GM23338 (cell line): ENCODE data around the gene SORL1-AS1.

Experiments
- ATAC-seq: fragments of 200-7000 bp; cut with Tn5 transposase; 3 replicates; pipeline ENCODE4 v1.9.1; 2020
- DNase-seq: peaks from one replicate; pipeline ENCODE4 v3.0.0-alpha.2; 2015; ENCODE audit warnings: low spot score
- H2AFZ ChIP-seq: fragments of 200-600 bp; sonication (generic); 2 replicates; pipeline ENCODE4 v1.8.0; 2016; ENCODE audit warnings: antibody characterized with exemption, mild to moderate bottlenecking, moderate library complexity
- H3F3A ChIP-seq: fragments of 200-600 bp; sonication (generic); replicated peaks from 2 replicates; pipeline ENCODE4 v1.8.0; 2017; ENCODE audit warnings: antibody characterized with exemption, mixed run types, low read depth
- H3K27ac ChIP-seq: fragments of 200-600 bp; sonication (generic); 2 replicates; pipeline ENCODE4 v1.6.1; 2016; ENCODE audit warnings: low read depth
- H3K27me3 ChIP-seq: fragments of 200-600 bp; sonication (generic); 2 replicates; pipeline ENCODE4 v1.8.0; 2016; ENCODE audit warnings: mild to moderate bottlenecking, mixed run types, moderate library complexity; ENCODE audit not compliant: insufficient read depth
- H3K36me3 ChIP-seq: fragments of 200-600 bp; sonication (generic); 2 replicates; pipeline ENCODE4 v1.8.0; 2016; ENCODE audit warnings: mild to moderate bottlenecking; ENCODE audit not compliant: insufficient read depth
- H3K4me1 ChIP-seq: fragments of 200-600 bp; sonication (generic); 2 replicates; pipeline ENCODE4 v1.8.0; 2016; ENCODE audit warnings: mild to moderate bottlenecking, moderate library complexity; ENCODE audit not compliant: insufficient read depth
- H3K4me2 ChIP-seq: fragments of 200-600 bp; sonication (generic); 2 replicates; pipeline ENCODE4 v1.7.1; 2017; ENCODE audit warnings: mixed run types
- H3K4me3 ChIP-seq: fragments of 200-600 bp; sonication (generic); 2 replicates; pipeline ENCODE4 v1.6.1; 2016; ENCODE audit warnings: mixed run types
- H3K79me2 ChIP-seq: fragments of 200-600 bp; sonication (generic); replicated peaks from 2 replicates; pipeline ENCODE4 v1.8.0; 2017; ENCODE audit warnings: mild to moderate bottlenecking; ENCODE audit not compliant: insufficient read depth
- H3K9me2 ChIP-seq: fragments of 200-600 bp; sonication (generic); 2 replicates; pipeline ENCODE4 v1.8.0; 2017; ENCODE audit not compliant: insufficient read depth
- H4K20me1 ChIP-seq: fragments of 200-600 bp; sonication (generic); replicated peaks from 2 replicates; pipeline ENCODE4 v1.8.0; 2017; ENCODE audit warnings: mild to moderate bottlenecking; ENCODE audit not compliant: insufficient read depth
- H3K27ac Mint-ChIP-seq: 2 replicates; pipeline ENCODE4 v1.8.0; 2020; ENCODE audit warnings: inconsistent platforms, mild to moderate bottlenecking, moderate library complexity, mixed read lengths
- H3K27me3 Mint-ChIP-seq: 3 replicates; pipeline ENCODE4 v1.8.0; 2022; ENCODE audit warnings: low read depth, mild to moderate bottlenecking, moderate library complexity, mixed read lengths, inconsistent platforms; ENCODE audit not compliant: insufficient read depth, poor library complexity
- H3K36me3 Mint-ChIP-seq: 3 replicates; pipeline ENCODE4 v1.8.0; 2021; ENCODE audit warnings: low read depth, mild to moderate bottlenecking, inconsistent platforms, moderate library complexity, mixed read lengths
- H3K4me1 Mint-ChIP-seq: 3 replicates; pipeline ENCODE4 v1.8.0; 2020; ENCODE audit warnings: mild to moderate bottlenecking, inconsistent platforms, mixed read lengths
- H3K4me3 Mint-ChIP-seq: 3 replicates; pipeline ENCODE4 v1.8.0; 2021; ENCODE audit warnings: moderate library complexity, mild to moderate bottlenecking, inconsistent platforms, mixed read lengths
- H3K9me3 Mint-ChIP-seq: 3 replicates; pipeline ENCODE4 v1.8.0; 2020; ENCODE audit warnings: moderate library complexity, mild to moderate bottlenecking, inconsistent platforms, mixed read lengths
- CREB1 ChIP-seq: fragments of 250-450 bp; sonication (Bioruptor Pico); IDR thresholded peaks from 2 replicates; pipeline ENCODE4 v1.5.0; 2020; ENCODE audit warnings: low read depth, mild to moderate bottlenecking, moderate library complexity
- CTCF ChIP-seq, 2 experiments: fragments of 200-600 bp in 1 of 2; sonication (generic) in 1 of 2; conservative IDR thresholded peaks; 2 replicates each; pipeline versions ENCODE4 v1.5.1 to v1.6.1; 2016 to 2017; ENCODE audit warnings: antibody characterized with exemption in 2 of 2, low read depth in 2 of 2, mild to moderate bottlenecking in 2 of 2, moderate library complexity in 1 of 2
- ETS1 ChIP-seq: IDR thresholded peaks from 2 replicates; pipeline ENCODE4 v1.6.1; 2016; ENCODE audit warnings: antibody characterized with exemption
- EZH2phosphoT487 ChIP-seq: fragments of 200-600 bp; sonication (generic); IDR thresholded peaks from one replicate; pipeline ENCODE4 v1.8.1; 2018; ENCODE audit warnings: antibody characterized with exemption; ENCODE audit not compliant: unreplicated experiment
- JUNB ChIP-seq: IDR thresholded peaks from one replicate; pipeline ENCODE4 v1.6.1; 2016; ENCODE audit warnings: antibody characterized with exemption; ENCODE audit not compliant: unreplicated experiment
- NANOG ChIP-seq: IDR thresholded peaks from 2 replicates; pipeline ENCODE4 v1.6.1; 2016; ENCODE audit warnings: antibody characterized with exemption, borderline replicate concordance
- POLR2AphosphoS5 ChIP-seq: IDR thresholded peaks from 2 replicates; pipeline ENCODE4 v1.6.1; 2016; ENCODE audit warnings: antibody characterized with exemption, low read depth
- REST ChIP-seq: IDR thresholded peaks from one replicate; pipeline ENCODE4 v1.6.1; 2018; ENCODE audit warnings: antibody characterized with exemption; ENCODE audit not compliant: unreplicated experiment
- STAT1 ChIP-seq: IDR thresholded peaks from one replicate; pipeline ENCODE4 v1.6.1; 2016; ENCODE audit warnings: antibody characterized with exemption; ENCODE audit not compliant: unreplicated experiment
- ZNF114 ChIP-seq: fragments of 250-450 bp; sonication (Bioruptor Pico); IDR thresholded peaks from 2 replicates; pipeline ENCODE4 v1.5.0; 2020; ENCODE audit warnings: mild to moderate bottlenecking, moderate library complexity
- TF ChIP-seq, protein P1 (sequence below): fragments of 250-450 bp; sonication (Bioruptor Pico); IDR thresholded peaks from 2 replicates; pipeline ENCODE4 v1.5.0; 2020; ENCODE audit warnings: mild to moderate bottlenecking, moderate library complexity

Gene SORL1-AS1

GRCh38 chr11:121500275-121500674, 47.5 kb upstream of the SORL1-AS1 start:
- Histone ChIP-seq H3F3A (no peaks in the 10 kb centered on the region), H3K79me2 (no peaks in the 10 kb centered on the region; the same call in 1 of the 2 replicates), H3K9me2 (0 out of 2 replicates have a peak, but pooled peaks cover 9% of the 10 kb centered on the region), H3K4me2 (no peak overlapping the region), H3K27me3 (no peaks in the 10 kb centered on the region), H3K27ac (no peak overlapping the region), H2AFZ (no peak overlapping the region), H3K36me3 (peaks cover 27% of the 10 kb centered on the region), H4K20me1 (no peaks in the 10 kb centered on the region; the same call in 1 of the 2 replicates), H3K4me3 (no peak overlapping the region), H3K4me1 (no peaks in the 10 kb centered on the region)
- no peak for ATAC-seq
- TF ChIP-seq POLR2AphosphoS5: no peak
- TF ChIP-seq CREB1 (CRISPR knock-in tag): no peak
- no peak for TF ChIP-seq ETS1
- TF ChIP-seq JUNB: no peak
- TF ChIP-seq STAT1: no peak
- no peak for TF ChIP-seq REST
- TF ChIP-seq, protein P1, sequence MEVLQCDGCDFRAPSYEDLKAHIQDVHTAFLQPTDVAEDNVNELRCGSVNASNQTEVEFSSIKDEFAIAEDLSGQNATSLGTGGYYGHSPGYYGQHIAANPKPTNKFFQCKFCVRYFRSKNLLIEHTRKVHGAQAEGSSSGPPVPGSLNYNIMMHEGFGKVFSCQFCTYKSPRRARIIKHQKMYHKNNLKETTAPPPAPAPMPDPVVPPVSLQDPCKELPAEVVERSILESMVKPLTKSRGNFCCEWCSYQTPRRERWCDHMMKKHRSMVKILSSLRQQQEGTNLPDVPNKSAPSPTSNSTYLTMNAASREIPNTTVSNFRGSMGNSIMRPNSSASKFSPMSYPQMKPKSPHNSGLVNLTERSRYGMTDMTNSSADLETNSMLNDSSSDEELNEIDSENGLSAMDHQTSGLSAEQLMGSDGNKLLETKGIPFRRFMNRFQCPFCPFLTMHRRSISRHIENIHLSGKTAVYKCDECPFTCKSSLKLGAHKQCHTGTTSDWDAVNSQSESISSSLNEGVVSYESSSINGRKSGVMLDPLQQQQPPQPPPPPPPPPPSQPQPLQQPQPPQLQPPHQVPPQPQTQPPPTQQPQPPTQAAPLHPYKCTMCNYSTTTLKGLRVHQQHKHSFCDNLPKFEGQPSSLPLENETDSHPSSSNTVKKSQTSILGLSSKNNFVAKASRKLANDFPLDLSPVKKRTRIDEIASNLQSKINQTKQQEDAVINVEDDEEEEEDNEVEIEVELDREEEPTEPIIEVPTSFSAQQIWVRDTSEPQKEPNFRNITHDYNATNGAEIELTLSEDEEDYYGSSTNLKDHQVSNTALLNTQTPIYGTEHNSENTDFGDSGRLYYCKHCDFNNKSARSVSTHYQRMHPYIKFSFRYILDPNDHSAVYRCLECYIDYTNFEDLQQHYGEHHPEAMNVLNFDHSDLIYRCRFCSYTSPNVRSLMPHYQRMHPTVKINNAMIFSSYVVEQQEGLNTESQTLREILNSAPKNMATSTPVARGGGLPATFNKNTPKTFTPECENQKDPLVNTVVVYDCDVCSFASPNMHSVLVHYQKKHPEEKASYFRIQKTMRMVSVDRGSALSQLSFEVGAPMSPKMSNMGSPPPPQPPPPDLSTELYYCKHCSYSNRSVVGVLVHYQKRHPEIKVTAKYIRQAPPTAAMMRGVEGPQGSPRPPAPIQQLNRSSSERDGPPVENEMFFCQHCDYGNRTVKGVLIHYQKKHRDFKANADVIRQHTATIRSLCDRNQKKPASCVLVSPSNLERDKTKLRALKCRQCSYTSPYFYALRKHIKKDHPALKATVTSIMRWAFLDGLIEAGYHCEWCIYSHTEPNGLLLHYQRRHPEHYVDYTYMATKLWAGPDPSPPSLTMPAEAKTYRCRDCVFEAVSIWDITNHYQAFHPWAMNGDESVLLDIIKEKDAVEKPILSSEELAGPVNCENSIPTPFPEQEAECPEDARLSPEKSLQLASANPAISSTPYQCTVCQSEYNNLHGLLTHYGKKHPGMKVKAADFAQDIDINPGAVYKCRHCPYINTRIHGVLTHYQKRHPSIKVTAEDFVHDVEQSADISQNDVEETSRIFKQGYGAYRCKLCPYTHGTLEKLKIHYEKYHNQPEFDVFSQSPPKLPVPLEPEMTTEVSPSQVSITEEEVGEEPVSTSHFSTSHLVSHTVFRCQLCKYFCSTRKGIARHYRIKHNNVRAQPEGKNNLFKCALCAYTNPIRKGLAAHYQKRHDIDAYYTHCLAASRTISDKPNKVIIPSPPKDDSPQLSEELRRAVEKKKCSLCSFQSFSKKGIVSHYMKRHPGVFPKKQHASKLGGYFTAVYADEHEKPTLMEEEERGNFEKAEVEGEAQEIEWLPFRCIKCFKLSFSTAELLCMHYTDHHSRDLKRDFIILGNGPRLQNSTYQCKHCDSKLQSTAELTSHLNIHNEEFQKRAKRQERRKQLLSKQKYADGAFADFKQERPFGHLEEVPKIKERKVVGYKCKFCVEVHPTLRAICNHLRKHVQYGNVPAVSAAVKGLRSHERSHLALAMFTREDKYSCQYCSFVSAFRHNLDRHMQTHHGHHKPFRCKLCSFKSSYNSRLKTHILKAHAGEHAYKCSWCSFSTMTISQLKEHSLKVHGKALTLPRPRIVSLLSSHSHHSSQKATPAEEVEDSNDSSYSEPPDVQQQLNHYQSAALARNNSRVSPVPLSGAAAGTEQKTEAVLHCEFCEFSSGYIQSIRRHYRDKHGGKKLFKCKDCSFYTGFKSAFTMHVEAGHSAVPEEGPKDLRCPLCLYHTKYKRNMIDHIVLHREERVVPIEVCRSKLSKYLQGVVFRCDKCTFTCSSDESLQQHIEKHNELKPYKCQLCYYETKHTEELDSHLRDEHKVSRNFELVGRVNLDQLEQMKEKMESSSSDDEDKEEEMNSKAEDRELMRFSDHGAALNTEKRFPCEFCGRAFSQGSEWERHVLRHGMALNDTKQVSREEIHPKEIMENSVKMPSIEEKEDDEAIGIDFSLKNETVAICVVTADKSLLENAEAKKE (CRISPR knock-in tag): no peak
- no peak for TF ChIP-seq NANOG
- no peak for TF ChIP-seq CTCF (conservative IDR thresholded peaks at IDR 0.05; ENCODE audit: low read depth in 2 of 2)
- TF ChIP-seq ZNF114 (CRISPR knock-in tag): no peak
- no peak for TF ChIP-seq EZH2phosphoT487
- Mint-ChIP-seq H3K27me3 (peaks cover 3% of the 10 kb centered on the region), H3K4me1 (peaks cover 11% of the 10 kb centered on the region; the same call in 1 of the 3 replicates), H3K9me3 (peaks cover 3% of the 10 kb centered on the region; the same call in 2 of the 3 replicates), H3K4me3 (no peak overlapping the region), H3K36me3 (peaks cover 84% of the 10 kb centered on the region), H3K27ac (no peak overlapping the region)
- DNase-seq: no peak
